GM12865 (cell line): ENCODE data around the gene ITIH4.
A peak's percentile ranks its signal among the peaks of the same experiment; 100 is the strongest.

Experiments
- DNase-seq: peaks from one replicate; pipeline ENCODE4 v3.0.0; 2010; ENCODE audit warnings: low read depth
- H3K4me3 ChIP-seq: 2 replicates; pipeline ENCODE4 v1.5.1; 2011; ENCODE audit warnings: mild to moderate bottlenecking, low read depth, low read length, control low read depth
- CTCF ChIP-seq: IDR thresholded peaks from 2 replicates; pipeline ENCODE4 v1.5.1; 2011; ENCODE audit warnings: low read length, control low read depth, low read depth, inconsistent platforms; ENCODE audit not compliant: insufficient read depth; ENCODE audit errors: missing control alignments

The ITIH4 gene

GRCh38 chr3:52775877-52776276 is 54.6 kb downstream of the ITIH4 start:
- DNase-seq, result no peak
- H3K4me3 ChIP-seq, result no peak overlapping the region

GRCh38 chr3:52774901-52775864 is 55.3 kb downstream of the ITIH4 start:
- no peak for DNase-seq
- no peak overlapping the region for H3K4me3 ChIP-seq
- no peak for TF ChIP-seq CTCF

More at GRCh38 chr3:52775877-52776276, 54.6 kb downstream of the ITIH4 start:
- no peak for TF ChIP-seq CTCF

- DNase-seq, result no peak
- no peak overlapping the region for H3K4me3 ChIP-seq
- no peak for TF ChIP-seq CTCF
Measured at GRCh38 chr3:52774066-52774713, 56.3 kb downstream of the ITIH4 start.

- no peak for DNase-seq
- TF ChIP-seq CTCF, result no peak
- no peak overlapping the region for H3K4me3 ChIP-seq
Measured at GRCh38 chr3:52773361-52774065, 57.0 kb downstream of the ITIH4 start.

GRCh38 chr3:52771702-52772101 is 58.8 kb downstream of the ITIH4 start:
- H3K4me3 ChIP-seq, result peak overlapping the region; percentile 72
- no peak for DNase-seq
- TF ChIP-seq CTCF, result no peak

- peak overlapping the region; percentile 72 for H3K4me3 ChIP-seq
- no peak for TF ChIP-seq CTCF
- DNase-seq, result no peak
Measured at GRCh38 chr3:52771334-52771681, 59.2 kb downstream of the ITIH4 start.
